Activated T-helper 9 cell treated with anti-CD3 and anti-CD28 coated beads, Interleukin-2, amount 50 U/mL, for 16 hours (primary cell): Measurements from ENCODE around the gene NRCAM.

ENCODE experiments used
- DNase-seq: peaks from one replicate; pipeline ENCODE4 v3.0.0-alpha.2; 2020; ENCODE audit warnings: low read depth

NRCAM gene

GRCh38 chr7:108308276-108308675, 148.0 kb downstream of the NRCAM start:
- no peak for DNase-seq

- no peak for DNase-seq
Observed at GRCh38 chr7:108307595-108307994, 148.6 kb downstream of the NRCAM start.

- DNase-seq: no peak
Observed at GRCh38 chr7:108307194-108307593, 149.0 kb downstream of the NRCAM start.

GRCh38 chr7:108303332-108303731, 152.9 kb downstream of the NRCAM start:
- DNase-seq: no peak

- no peak for DNase-seq
Observed at GRCh38 chr7:108301387-108301786, 154.8 kb downstream of the NRCAM start.

- no peak for DNase-seq
Observed at GRCh38 chr7:108299251-108299973, 156.8 kb downstream of the NRCAM start.

GRCh38 chr7:108296911-108297310, 159.3 kb downstream of the NRCAM start:
- DNase-seq: no peak

- DNase-seq: no peak
Observed at GRCh38 chr7:108294595-108294994, 161.6 kb downstream of the NRCAM start.

- DNase-seq: no peak
Observed at GRCh38 chr7:108293149-108293612, 163.1 kb downstream of the NRCAM start.

- DNase-seq: no peak
Observed at GRCh38 chr7:108292541-108292940, 163.7 kb downstream of the NRCAM start.

- no peak for DNase-seq
Observed at GRCh38 chr7:108291791-108292440, 164.3 kb downstream of the NRCAM start.

GRCh38 chr7:108291152-108291508, 165.1 kb downstream of the NRCAM start:
- DNase-seq: no peak

GRCh38 chr7:108290459-108291151, 165.6 kb downstream of the NRCAM start:
- DNase-seq: no peak

- no peak for DNase-seq
Observed at GRCh38 chr7:108289852-108290251, 166.4 kb downstream of the NRCAM start.

- no peak for DNase-seq
Observed at GRCh38 chr7:108287857-108288256, 168.4 kb downstream of the NRCAM start.

- no peak for DNase-seq
Observed at GRCh38 chr7:108286290-108286904, 169.8 kb downstream of the NRCAM start.

- DNase-seq: no peak
Observed at GRCh38 chr7:108285778-108286177, 170.5 kb downstream of the NRCAM start.

GRCh38 chr7:108285003-108285368, 171.2 kb downstream of the NRCAM start:
- DNase-seq: no peak

- no peak for DNase-seq
Observed at GRCh38 chr7:108284349-108285002, 171.8 kb downstream of the NRCAM start.

- DNase-seq: no peak
Observed at GRCh38 chr7:108283252-108283651, 173.0 kb downstream of the NRCAM start.

- no peak for DNase-seq
Observed at GRCh38 chr7:108282427-108282996, 173.7 kb downstream of the NRCAM start.

- DNase-seq: no peak
Observed at GRCh38 chr7:108280136-108280535, 176.1 kb downstream of the NRCAM start.
